ENCODE measurements around the gene RFXAP. TPM values are rescaled to one million over a fixed set of nuclear protein-coding genes. Genes with fewer than 3 reads are reported as not detected.

Gene RFXAP
- total and polyA plus RNA-seq, 2 of the 4 experiments (the other 2 are of a cell fraction): 0.54 to 2.7 TPM

GRCh38 chr13:36839281-36839680, 20.3 kb downstream of the RFXAP start:
- H3K9me3 ChIP-seq (ENCODE audit: control insufficient read depth, insufficient read depth, low read length): no peaks in the 10 kb centered on the region
- H3K4me2 ChIP-seq (ENCODE audit: low read depth, low read length): no peak overlapping the region
- in situ Hi-C loops (cut with MboI; ENCODE audit: low sequenced_read_pairs) (loop anchor here (25.0 kb wide), 1 partner anchor 773 kb away; no protein-coding TSS in a partner anchor), intact Hi-C loops (cut with micrococcal nuclease) (no loop called here), dilution Hi-C loops (cut with HindIII; ENCODE audit: low sequenced_read_pairs, unreplicated experiment) (no loop called here)
- H3K9ac ChIP-seq (ENCODE audit: low read depth, low read length): no peak overlapping the region
- H3K79me1 ChIP-seq (ENCODE audit: low read depth in 1 of 2, low read length in 2 of 2): peaks cover 0 to 13% of the 10 kb centered on the region in 2 experiments; a peak in 2 of 4 replicates
- no peak overlapping the region for H2BK5ac ChIP-seq (ENCODE audit: low read depth, low read length, poor library complexity, severe bottlenecking)
- no peak overlapping the region for H3K4ac ChIP-seq (ENCODE audit: low read depth, low read length)
- no peaks in the 10 kb centered on the region; the same call in 1 of the 2 replicates for H4K20me1 ChIP-seq (ENCODE audit: insufficient read depth, low read length)
- H3K36me3 ChIP-seq (ENCODE audit: control insufficient read depth, insufficient read depth, low read length): peaks cover 3% of the 10 kb centered on the region; the same call in 1 of the 2 replicates
- ATAC-seq (ENCODE audit: low read depth) (no peak), DNase-seq (no peak)
- no peak overlapping the region for H3K56ac ChIP-seq (ENCODE audit: extremely low read depth, insufficient read depth, low read length)
- H2AK5ac ChIP-seq (ENCODE audit: low read depth, low read length): no peak overlapping the region
- H4K91ac ChIP-seq (ENCODE audit: insufficient read depth, low read depth, low read length): no peak overlapping the region
- H3K4me1 ChIP-seq (ENCODE audit: control insufficient read depth, insufficient read depth, low read length): 0 out of 2 replicates have a peak, but pooled peaks cover 2% of the 10 kb centered on the region
- H2BK15ac ChIP-seq (ENCODE audit: low read depth, low read length): no peak overlapping the region
- peaks cover 6% of the 10 kb centered on the region for H3K9me1 ChIP-seq (ENCODE audit: insufficient read depth, low read length)
- no peak overlapping the region for H2AK9ac ChIP-seq (replicated peaks; ENCODE audit: low read depth, low read length, poor library complexity)
- H3K27me3 ChIP-seq (ENCODE audit: control insufficient read depth, insufficient read depth, low read length): no peaks in the 10 kb centered on the region
- no peak overlapping the region for H2BK120ac ChIP-seq (ENCODE audit: low read depth, low read length)
- no peak overlapping the region for H3K4me3 ChIP-seq (ENCODE audit: insufficient read depth, low read depth, low read length)
- TF ChIP-seq, protein P1, sequence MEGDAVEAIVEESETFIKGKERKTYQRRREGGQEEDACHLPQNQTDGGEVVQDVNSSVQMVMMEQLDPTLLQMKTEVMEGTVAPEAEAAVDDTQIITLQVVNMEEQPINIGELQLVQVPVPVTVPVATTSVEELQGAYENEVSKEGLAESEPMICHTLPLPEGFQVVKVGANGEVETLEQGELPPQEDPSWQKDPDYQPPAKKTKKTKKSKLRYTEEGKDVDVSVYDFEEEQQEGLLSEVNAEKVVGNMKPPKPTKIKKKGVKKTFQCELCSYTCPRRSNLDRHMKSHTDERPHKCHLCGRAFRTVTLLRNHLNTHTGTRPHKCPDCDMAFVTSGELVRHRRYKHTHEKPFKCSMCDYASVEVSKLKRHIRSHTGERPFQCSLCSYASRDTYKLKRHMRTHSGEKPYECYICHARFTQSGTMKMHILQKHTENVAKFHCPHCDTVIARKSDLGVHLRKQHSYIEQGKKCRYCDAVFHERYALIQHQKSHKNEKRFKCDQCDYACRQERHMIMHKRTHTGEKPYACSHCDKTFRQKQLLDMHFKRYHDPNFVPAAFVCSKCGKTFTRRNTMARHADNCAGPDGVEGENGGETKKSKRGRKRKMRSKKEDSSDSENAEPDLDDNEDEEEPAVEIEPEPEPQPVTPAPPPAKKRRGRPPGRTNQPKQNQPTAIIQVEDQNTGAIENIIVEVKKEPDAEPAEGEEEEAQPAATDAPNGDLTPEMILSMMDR (conservative IDR thresholded peaks at IDR 0.05; ENCODE audit: low read depth, low read length): no peak
- no peak for TF ChIP-seq RCOR1 (IDR thresholded peaks at IDR 0.05; ENCODE audit: insufficient replicate concordance, low read length)
- no peak for TF ChIP-seq BHLHE40 (IDR thresholded peaks at IDR 0.05; ENCODE audit: low read depth, low read length)
- no peak for TF ChIP-seq RAD21 (IDR thresholded peaks at IDR 0.05; ENCODE audit: low read length)
- no CpG with 5 or more reads among the region's 3 CpGs for WGBS, 2 experiments (ENCODE audit: extremely low coverage in 2 of 2, insufficient read length in 1 of 2)
- no peak overlapping the region for H3K23ac ChIP-seq (ENCODE audit: low read depth, low read length)
- no peak overlapping the region for H3K14ac ChIP-seq (replicated peaks; ENCODE audit: low read depth, low read length)
- no peak overlapping the region for H2BK20ac ChIP-seq (ENCODE audit: low read depth, low read length)
- H4K5ac ChIP-seq (ENCODE audit: low read depth, low read length): no peak overlapping the region
- H3K18ac ChIP-seq (ENCODE audit: low read depth, low read length): no peak overlapping the region
- no peak overlapping the region for H2AFZ ChIP-seq (replicated peaks; ENCODE audit: low read length, poor library complexity)
- no peak overlapping the region for H4K8ac ChIP-seq (ENCODE audit: low read depth in 2 of 2, low read length in 2 of 2)
- POLR2A ChIA-PET (ENCODE audit: unreplicated experiment): no interaction called here
- no peak overlapping the region for H3K27ac ChIP-seq (ENCODE audit: insufficient read depth, low read length)
- no TSS peak for BruUV-seq (replicated peaks)
- CTCF ChIA-PET: interaction anchor here (0.6 kb wide), 1 partner anchor 391 kb away, joined by 3 read pairs; no protein-coding TSS in a partner anchor

Data from IMR-90 (cell line).